NCI-H146 treated with DMSO at 0.1 percent for 48 hours (cell line): ENCODE data around the gene MGRN1.
A peak's percentile ranks its signal among the peaks of the same experiment; 100 is the strongest.
"Not testable (repeated sequence)": the region's sequence is repeated elsewhere in the genome, so short reads cannot be mapped to it uniquely, and the experiment has no call there.

Source experiments
- DNase-seq: peaks from one replicate; lab custom pipeline; 2025; ENCODE audit not compliant: unreplicated experiment; lab: John Stamatoyannopoulos, UW

Gene MGRN1

DNA sequence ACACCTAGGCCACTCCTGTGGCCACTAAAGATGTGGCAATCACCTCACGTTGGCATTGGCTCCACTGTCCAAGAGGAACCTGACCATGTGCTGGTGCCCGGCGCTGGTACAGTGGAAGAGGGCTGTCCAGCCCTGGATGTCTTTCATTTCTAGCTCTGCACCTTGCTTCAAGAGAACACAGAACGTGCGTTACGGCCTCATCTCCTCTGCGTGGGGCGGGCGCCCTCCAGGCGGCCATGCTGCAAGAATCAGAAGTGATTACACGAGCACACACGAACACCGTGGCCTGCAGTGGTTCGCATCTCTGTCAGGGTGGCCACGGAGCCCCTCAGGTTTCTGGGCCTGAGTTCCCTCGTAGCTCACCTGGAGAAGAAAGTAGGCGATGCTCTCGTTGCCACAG lies 102.0 kb downstream of the MGRN1 start:
- DNase-seq, result no peak

GRCh38 chr16:4728676-4729075 lies 104.0 kb downstream of the MGRN1 start:
- no peak for DNase-seq

- no peak for DNase-seq
Observed at GRCh38 chr16:4729876-4730275, 105.2 kb downstream of the MGRN1 start.

GRCh38 chr16:4733211-4733742 lies 108.7 kb downstream of the MGRN1 start:
- no peak for DNase-seq

- peak; percentile 54 for DNase-seq
Observed at GRCh38 chr16:4733747-4734062, 109.1 kb downstream of the MGRN1 start.

- DNase-seq, result peak; percentile 91
Observed at GRCh38 chr16:4734063-4734729, 109.6 kb downstream of the MGRN1 start, which contains the start of the genes ANKS3 and DNAAF8. TSS of gene ANKS3 (minus strand) at chr16:4734271. CDS start at chr16:4730149, 4,122 bp downstream. TSS of gene DNAAF8 (plus strand) at chr16:4734537. CDS start at chr16:4736515, 1,978 bp downstream.

DNA sequence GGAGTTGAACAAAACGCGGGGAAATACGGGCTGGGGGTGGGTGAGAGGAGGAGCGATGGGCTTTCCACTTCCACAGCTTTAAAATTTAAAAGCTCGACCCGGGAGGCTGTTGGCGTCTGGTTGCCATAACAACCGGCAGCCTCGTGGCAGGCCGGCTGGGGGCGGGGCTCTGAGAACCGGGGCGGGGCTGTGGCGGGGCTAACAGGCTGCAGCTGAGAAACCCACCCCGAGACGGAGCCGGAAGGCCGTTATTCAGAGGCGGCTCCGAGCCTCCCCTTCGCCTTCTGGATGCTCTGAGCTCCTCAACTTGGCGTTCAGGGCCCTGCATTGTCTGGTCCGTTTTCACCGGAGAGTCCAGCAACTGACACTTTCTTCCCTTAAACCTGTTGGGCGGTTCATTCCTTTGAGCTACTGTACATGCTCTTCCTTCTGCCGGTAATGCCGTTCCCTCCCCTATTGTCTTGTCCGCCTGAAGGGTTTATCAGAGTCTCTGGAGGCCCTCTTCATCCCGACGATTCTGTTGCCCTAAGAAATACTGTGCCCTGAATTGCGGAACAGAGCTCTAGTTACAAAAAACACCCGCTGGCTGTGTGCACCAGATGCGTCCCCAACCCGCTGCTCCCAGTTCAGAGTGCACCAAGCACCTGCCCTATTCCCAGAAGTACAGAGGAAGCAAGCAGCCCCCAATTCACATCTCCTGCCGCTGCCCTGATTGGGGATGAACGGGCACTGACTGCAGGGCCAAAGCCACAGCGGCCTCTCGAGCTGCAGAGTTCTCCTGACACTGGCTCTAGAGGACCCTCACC lies 110.3 kb downstream of the MGRN1 start:
- peak; percentile 70 for DNase-seq

DNA sequence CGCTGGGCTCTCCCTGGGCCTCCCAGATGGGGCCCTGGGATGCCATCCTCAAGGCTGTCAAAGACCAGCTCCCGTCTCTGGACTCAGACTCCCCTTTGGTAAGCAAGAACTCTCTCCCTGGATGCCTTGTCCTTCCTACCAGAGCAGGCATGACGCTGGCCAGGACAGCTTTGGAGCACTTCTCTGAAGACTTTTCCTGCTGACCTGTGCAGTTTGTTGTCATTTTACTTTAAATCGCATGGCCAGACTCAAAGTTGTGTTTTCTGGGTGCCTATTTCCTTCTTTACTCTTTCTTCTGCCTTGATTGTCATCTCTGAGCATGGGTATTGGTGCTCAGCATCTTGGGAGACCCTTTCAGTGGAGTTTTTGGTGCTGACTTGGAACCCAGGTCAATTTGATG lies 111.9 kb downstream of the MGRN1 start:
- no peak for DNase-seq

DNA sequence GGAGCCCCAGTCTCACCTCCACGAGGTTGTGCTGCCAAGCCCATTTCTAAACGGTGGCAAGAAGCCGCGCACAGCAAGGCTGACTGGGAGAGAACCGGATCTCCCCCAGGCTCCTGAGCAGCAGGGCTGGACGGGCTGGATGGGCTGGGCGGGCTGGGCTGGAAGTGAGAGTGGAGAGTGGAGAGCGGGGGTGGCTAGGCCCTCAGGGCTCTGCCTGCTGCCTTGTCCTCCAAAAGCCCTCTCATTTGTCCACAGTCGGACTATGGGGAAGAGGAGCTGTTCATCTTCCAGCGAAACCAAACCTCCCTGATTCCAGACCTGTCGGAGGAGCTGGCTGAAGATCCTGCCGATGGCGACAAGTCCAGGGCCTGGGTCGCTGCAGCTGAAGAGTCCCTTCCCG lies 112.9 kb downstream of the MGRN1 start:
- DNase-seq, result no peak

DNA sequence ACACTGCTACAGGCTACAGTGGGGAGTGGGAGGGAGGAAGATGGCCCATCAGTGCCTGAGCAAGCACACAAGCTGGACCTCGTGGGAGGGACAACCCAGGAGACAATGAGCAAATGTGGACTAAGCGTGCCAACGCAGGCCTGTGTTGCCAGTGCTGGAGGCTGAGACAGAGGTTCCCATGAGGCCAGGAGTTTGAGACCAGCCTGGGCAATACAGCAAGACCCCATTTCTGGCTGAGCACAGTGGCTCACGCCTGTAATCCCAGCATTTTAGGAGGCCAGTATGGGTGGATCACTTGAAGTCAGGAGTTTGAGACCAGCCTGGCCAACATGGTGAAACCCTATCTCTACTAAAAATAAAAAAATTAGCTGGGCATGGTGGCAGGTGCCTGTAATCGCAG lies 113.7 kb downstream of the MGRN1 start:
- DNase-seq, result not testable (repeated sequence)
